Lung microvascular endothelial cell (primary cell): ENCODE results near the gene PLEKHA6. TPM values are rescaled to one million over a fixed set of nuclear protein-coding genes. Genes with fewer than 3 reads are reported as not detected.
"Not testable (repeated sequence)": the region's sequence is repeated elsewhere in the genome, so short reads cannot be mapped to it uniquely, and the experiment has no call there.

ENCODE experiments used
- DNase-seq, 2 donors: peaks; one replicate each; pipeline versions ENCODE4 v3.0.0 to v3.0.0-alpha.2; 2010; ENCODE audit warnings: low read depth in 2 of 2
- total RNA-seq: library from RNA; depleted of rRNA; stranded (reverse); fragments of >200 nt; gene quantifications from 2 replicates; pipeline ENCODE4 v1.2.1, GENCODE V29; 2014

Gene PLEKHA6
- total RNA-seq, 1 donor from 2014 or later = 0.40 TPM

- DNase-seq = no peak
These were observed 21.4 kb downstream of the PLEKHA6 start for GRCh38 chr1:204338360-204338759.

- DNase-seq = no peak
These were observed 22.1 kb downstream of the PLEKHA6 start for GRCh38 chr1:204337583-204337982.

GRCh38 chr1:204337036-204337429 lies 22.7 kb downstream of the PLEKHA6 start:
- no peak for DNase-seq

- no peak for DNase-seq
These were observed 23.2 kb downstream of the PLEKHA6 start for GRCh38 chr1:204336421-204337035.

- DNase-seq = no peak
These were observed 24.2 kb downstream of the PLEKHA6 start for GRCh38 chr1:204335533-204335932.

- DNase-seq = peak in 1 of 2 donors; percentile 43
These were observed 24.6 kb downstream of the PLEKHA6 start for GRCh38 chr1:204335085-204335484.

- no peak for DNase-seq
These were observed 25.3 kb downstream of the PLEKHA6 start for GRCh38 chr1:204334455-204334854.

GRCh38 chr1:204333427-204333826 lies 26.3 kb downstream of the PLEKHA6 start:
- DNase-seq = no peak

GRCh38 chr1:204331847-204332487 lies 27.8 kb downstream of the PLEKHA6 start:
- no peak for DNase-seq

- DNase-seq = no peak
These were observed 28.5 kb downstream of the PLEKHA6 start for GRCh38 chr1:204331275-204331674.

GRCh38 chr1:204327870-204328269 lies 31.9 kb downstream of the PLEKHA6 start:
- not testable (repeated sequence) for DNase-seq

- DNase-seq = no peak
These were observed 32.4 kb downstream of the PLEKHA6 start for GRCh38 chr1:204327359-204327758.

GRCh38 chr1:204326771-204327300 lies 32.9 kb downstream of the PLEKHA6 start:
- no peak for DNase-seq

GRCh38 chr1:204325944-204326343 lies 33.8 kb downstream of the PLEKHA6 start:
- DNase-seq = no peak

GRCh38 chr1:204323887-204324286 lies 35.8 kb downstream of the PLEKHA6 start:
- peak in 1 of 2 donors; percentile 76 for DNase-seq

- no peak for DNase-seq
These were observed 37.3 kb downstream of the PLEKHA6 start for GRCh38 chr1:204322339-204322868.

GRCh38 chr1:204321665-204322064 lies 38.1 kb downstream of the PLEKHA6 start:
- peak in 1 of 2 donors; percentile 40 for DNase-seq

- DNase-seq = no peak
These were observed 38.7 kb downstream of the PLEKHA6 start for GRCh38 chr1:204321051-204321450.

GRCh38 chr1:204320382-204320804 lies 39.3 kb downstream of the PLEKHA6 start:
- peak in 1 of 2 donors; percentile 56 for DNase-seq

- peak in 1 of 2 donors; percentile 72 for DNase-seq
These were observed 40.3 kb downstream of the PLEKHA6 start for GRCh38 chr1:204319462-204319861.

- no peak for DNase-seq
These were observed 40.7 kb downstream of the PLEKHA6 start for GRCh38 chr1:204319027-204319426.

GRCh38 chr1:204318324-204318723 lies 41.4 kb downstream of the PLEKHA6 start:
- no peak for DNase-seq

- DNase-seq = no peak
These were observed 42.6 kb downstream of the PLEKHA6 start for GRCh38 chr1:204317170-204317569.
